GM19463 (cell line): ENCODE measurements around the gene SLC35A2.
"Not testable (repeated sequence)": the region's sequence is repeated elsewhere in the genome, so short reads cannot be mapped to it uniquely, and the experiment has no call there.

Experiments
- ATAC-seq: cut with Tn5 transposase; IDR thresholded peaks from one replicate; pipeline ENCODE4 v1.9.1; 2021; ENCODE audit warnings: mild to moderate bottlenecking, moderate library complexity; ENCODE audit not compliant: unreplicated experiment

SLC35A2 gene

GRCh38 chrX:48854121-48854804 is 57.2 kb downstream of the SLC35A2 start:
- ATAC-seq, result not testable (repeated sequence)

DNA sequence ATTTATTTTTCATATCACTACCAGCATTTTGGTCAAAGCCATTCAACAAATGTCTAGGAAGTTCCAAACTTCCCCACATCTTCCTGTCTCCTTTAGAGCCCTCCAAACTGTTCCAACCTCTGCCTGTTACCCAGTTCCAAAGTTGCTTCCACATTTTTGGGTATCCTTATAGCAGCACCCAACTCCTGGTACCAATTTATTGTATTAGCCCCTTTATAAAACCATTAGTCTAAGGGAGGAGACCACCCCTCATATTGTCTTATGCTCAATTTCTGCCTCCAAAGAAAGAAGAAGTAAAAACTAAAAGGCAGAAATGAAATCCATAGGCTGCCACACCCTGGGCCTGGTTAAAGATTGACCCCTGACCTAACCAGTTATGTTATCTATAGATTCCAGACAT is 58.0 kb downstream of the SLC35A2 start:
- not testable (repeated sequence) for ATAC-seq
